Vagina (tissue), 2 donors: ENCODE results near the gene SKAP1.

Source experiments
- POLR2AphosphoS5 ChIP-seq, 2 donors: sonication (generic); formaldehyde crosslinking; IDR thresholded peaks; one replicate each; pipeline ENCODE4 v1.9.0; 2017; ENCODE audit warnings: antibody characterized with exemption in 2 of 2, mild to moderate bottlenecking in 2 of 2, low read depth in 1 of 2; ENCODE audit not compliant: insufficient read depth in 1 of 2
- TF ChIP-seq, protein P1 (sequence below), 3 experiments: fragments of 450-650 bp in 2 of 3; fragments of 200-600 bp in 1 of 3; sonication (generic) in 1 of 3; IDR thresholded peaks; one replicate each; pipeline ENCODE4 v1.5.1; 2017 to 2019; ENCODE audit warnings: antibody characterized with exemption in 3 of 3, mild to moderate bottlenecking in 2 of 3, moderate library complexity in 2 of 3

DNA sequence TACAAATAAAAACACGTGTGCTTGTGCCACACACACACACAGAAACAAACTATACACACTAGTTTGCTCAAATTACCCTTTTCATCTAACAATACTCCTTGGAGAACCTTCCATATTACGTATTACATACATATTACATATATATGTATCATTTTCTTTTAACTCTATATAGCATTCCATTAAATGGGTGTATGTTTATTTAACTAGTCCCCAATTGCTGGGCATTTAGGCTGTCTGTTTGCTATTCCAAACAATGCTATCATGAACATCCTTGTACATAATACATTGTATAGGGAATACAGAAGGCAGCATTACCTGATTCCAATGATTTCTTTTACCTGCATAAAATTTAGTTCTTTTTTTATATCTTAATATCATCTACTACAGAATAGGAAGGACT lies 73.1 kb downstream of the SKAP1 start:
- TF ChIP-seq, protein P1, sequence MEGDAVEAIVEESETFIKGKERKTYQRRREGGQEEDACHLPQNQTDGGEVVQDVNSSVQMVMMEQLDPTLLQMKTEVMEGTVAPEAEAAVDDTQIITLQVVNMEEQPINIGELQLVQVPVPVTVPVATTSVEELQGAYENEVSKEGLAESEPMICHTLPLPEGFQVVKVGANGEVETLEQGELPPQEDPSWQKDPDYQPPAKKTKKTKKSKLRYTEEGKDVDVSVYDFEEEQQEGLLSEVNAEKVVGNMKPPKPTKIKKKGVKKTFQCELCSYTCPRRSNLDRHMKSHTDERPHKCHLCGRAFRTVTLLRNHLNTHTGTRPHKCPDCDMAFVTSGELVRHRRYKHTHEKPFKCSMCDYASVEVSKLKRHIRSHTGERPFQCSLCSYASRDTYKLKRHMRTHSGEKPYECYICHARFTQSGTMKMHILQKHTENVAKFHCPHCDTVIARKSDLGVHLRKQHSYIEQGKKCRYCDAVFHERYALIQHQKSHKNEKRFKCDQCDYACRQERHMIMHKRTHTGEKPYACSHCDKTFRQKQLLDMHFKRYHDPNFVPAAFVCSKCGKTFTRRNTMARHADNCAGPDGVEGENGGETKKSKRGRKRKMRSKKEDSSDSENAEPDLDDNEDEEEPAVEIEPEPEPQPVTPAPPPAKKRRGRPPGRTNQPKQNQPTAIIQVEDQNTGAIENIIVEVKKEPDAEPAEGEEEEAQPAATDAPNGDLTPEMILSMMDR (IDR thresholded peaks at IDR 0.05) = no peak
- TF ChIP-seq POLR2AphosphoS5 (IDR thresholded peaks at IDR 0.05; ENCODE audit: insufficient read depth in 1 of 2, low read depth in 1 of 2) = no peak
